ENCODE measurements around the gene MAP4K4.

The MAP4K4 gene

DNA sequence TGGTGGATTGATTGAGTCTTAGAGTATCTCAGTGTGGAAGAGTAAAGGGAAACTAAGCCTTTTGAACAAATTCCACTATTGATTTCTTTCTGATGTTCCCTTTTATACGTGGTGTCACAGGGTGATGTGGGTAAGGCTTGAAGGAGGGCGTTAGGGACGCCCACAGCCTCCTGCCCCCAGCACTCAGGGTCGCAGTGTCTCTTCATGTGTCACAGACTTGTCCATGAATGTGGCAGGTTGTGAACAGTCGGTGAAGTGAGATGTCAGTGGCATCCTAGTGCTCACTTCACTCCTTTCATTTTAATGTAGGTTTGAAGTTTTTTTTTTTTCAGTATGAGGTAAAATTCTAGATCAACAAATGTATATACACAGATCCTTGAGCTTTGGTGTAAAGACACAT, 171.0 kb downstream of the MAP4K4 start:
- TF ChIP-seq, protein P1, sequence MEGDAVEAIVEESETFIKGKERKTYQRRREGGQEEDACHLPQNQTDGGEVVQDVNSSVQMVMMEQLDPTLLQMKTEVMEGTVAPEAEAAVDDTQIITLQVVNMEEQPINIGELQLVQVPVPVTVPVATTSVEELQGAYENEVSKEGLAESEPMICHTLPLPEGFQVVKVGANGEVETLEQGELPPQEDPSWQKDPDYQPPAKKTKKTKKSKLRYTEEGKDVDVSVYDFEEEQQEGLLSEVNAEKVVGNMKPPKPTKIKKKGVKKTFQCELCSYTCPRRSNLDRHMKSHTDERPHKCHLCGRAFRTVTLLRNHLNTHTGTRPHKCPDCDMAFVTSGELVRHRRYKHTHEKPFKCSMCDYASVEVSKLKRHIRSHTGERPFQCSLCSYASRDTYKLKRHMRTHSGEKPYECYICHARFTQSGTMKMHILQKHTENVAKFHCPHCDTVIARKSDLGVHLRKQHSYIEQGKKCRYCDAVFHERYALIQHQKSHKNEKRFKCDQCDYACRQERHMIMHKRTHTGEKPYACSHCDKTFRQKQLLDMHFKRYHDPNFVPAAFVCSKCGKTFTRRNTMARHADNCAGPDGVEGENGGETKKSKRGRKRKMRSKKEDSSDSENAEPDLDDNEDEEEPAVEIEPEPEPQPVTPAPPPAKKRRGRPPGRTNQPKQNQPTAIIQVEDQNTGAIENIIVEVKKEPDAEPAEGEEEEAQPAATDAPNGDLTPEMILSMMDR (IDR thresholded peaks at IDR 0.05; ENCODE audit: low read depth, low read length, missing control alignments): no peak

DNA sequence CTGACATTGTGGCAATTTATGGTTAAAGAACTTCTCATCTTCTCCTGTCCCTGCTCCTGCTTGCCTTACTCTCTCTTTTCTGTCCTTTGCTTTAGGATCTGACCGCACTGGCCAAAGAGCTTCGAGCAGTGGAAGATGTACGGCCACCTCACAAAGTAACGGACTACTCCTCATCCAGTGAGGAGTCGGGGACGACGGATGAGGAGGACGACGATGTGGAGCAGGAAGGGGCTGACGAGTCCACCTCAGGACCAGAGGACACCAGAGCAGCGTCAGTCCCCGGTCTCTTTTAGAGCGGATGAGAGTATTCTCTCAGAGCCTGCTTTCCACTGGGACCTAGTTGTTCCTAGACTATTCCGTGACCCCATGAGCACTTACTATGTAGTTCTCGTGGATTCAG, 172.0 kb downstream of the MAP4K4 start:
- no peaks in the 10 kb centered on the region for H3K27me3 ChIP-seq (replicated peaks)
- no peak for DNase-seq
- H3K27ac ChIP-seq: no peak overlapping the region
- TF ChIP-seq, protein P1 (IDR thresholded peaks at IDR 0.05; ENCODE audit: low read depth, low read length, missing control alignments): no peak
- in situ Hi-C loops (cut with HindIII; ENCODE audit: low pct_ligation_motif_present, low sequenced_read_pairs): no loop called here
- no peak overlapping the region for H3K4me3 ChIP-seq (ENCODE audit: low read depth, low read length)
- peaks cover 90% of the 10 kb centered on the region for H3K36me3 ChIP-seq (replicated peaks)

More for the DNA sequence above, 171.0 kb downstream of the MAP4K4 start:
- Histone ChIP-seq H3K36me3 (replicated peaks) (peaks cover 86% of the 10 kb centered on the region), H3K27ac (no peak overlapping the region), H3K27me3 (replicated peaks) (no peaks in the 10 kb centered on the region), H3K4me3 (ENCODE audit: low read depth, low read length) (no peak overlapping the region)
- DNase-seq: no peak
- in situ Hi-C loops (cut with HindIII; ENCODE audit: low pct_ligation_motif_present, low sequenced_read_pairs): no loop called here

DNA sequence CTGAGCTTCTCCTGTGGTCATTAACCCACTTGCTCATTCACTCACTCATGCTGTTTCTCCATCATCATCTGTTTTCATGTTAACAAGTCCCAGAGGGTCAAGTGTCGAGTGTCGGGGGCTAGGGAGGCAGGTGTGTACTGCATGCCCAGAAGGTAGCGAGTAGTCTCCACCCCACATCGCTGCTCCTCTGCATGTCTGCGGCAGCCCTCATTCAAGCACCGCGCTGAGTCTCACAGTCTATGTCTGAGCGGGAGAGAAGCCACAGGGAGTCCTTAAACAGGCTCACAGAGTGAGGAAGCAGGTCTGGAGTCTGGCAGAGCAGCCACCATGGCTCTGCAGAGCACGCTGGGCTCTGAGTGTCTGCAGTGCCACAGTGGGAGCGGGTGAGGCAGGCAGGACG, 172.9 kb downstream of the MAP4K4 start:
- TF ChIP-seq, protein P1 (IDR thresholded peaks at IDR 0.05; ENCODE audit: low read depth, low read length, missing control alignments): no peak
- no peaks in the 10 kb centered on the region for H3K27me3 ChIP-seq (replicated peaks)
- H3K27ac ChIP-seq: no peak overlapping the region
- in situ Hi-C loops (cut with HindIII; ENCODE audit: low pct_ligation_motif_present, low sequenced_read_pairs): no loop called here
- no peak overlapping the region for H3K4me3 ChIP-seq (ENCODE audit: low read depth, low read length)
- peaks cover 87% of the 10 kb centered on the region for H3K36me3 ChIP-seq (replicated peaks)
- no peak for DNase-seq

DNA sequence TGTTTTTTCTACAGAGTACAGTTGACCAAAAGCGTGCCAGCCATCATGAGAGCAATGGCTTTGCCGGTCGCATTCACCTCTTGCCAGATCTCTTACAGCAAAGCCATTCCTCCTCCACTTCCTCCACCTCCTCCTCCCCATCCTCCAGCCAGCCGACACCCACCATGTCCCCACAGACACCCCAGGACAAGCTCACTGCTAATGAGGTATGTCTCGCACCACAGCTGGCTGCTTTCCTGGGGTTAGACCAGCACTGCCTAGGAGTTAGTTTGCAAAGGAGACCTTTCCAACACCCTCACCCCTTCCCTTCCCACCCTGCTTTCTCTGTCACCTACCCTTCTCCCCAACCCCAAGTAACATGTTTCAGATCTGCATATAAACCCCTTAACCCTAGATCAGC, 174.0 kb downstream of the MAP4K4 start:
- Histone ChIP-seq H3K27me3 (replicated peaks) (no peaks in the 10 kb centered on the region), H3K36me3 (replicated peaks) (peaks cover 85% of the 10 kb centered on the region), H3K27ac (no peak overlapping the region), H3K4me3 (ENCODE audit: low read depth, low read length) (no peak overlapping the region)
- TF ChIP-seq, protein P1 (IDR thresholded peaks at IDR 0.05; ENCODE audit: low read depth, low read length, missing control alignments): no peak
- DNase-seq: no peak
- in situ Hi-C loops (cut with HindIII; ENCODE audit: low pct_ligation_motif_present, low sequenced_read_pairs): no loop called here

DNA sequence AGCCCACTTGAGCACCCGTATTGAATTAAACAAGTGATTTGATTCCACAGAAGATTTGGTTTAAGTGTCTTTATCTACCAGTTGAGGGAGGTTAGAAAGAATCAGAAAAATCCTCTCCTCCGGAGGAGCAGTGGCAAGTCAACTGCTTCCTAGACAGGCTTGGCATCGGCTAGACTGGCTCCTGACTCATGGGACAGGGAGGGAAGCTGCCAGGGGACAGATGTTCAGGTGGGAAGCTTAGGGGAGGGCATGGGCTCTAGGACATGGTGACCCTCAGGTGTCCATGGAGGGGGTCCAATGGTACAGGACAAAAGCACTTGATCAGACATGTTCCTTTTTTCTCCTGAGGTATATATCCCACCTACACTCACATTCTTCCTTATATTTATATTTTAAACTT, 175.0 kb downstream of the MAP4K4 start:
- Histone ChIP-seq H3K4me3 (ENCODE audit: low read depth, low read length) (no peak overlapping the region), H3K36me3 (replicated peaks) (peaks cover 85% of the 10 kb centered on the region), H3K27ac (no peak overlapping the region), H3K27me3 (replicated peaks) (no peaks in the 10 kb centered on the region)
- in situ Hi-C loops (cut with HindIII; ENCODE audit: low pct_ligation_motif_present, low sequenced_read_pairs): no loop called here
- DNase-seq: no peak
- TF ChIP-seq, protein P1 (IDR thresholded peaks at IDR 0.05; ENCODE audit: low read depth, low read length, missing control alignments): no peak

DNA sequence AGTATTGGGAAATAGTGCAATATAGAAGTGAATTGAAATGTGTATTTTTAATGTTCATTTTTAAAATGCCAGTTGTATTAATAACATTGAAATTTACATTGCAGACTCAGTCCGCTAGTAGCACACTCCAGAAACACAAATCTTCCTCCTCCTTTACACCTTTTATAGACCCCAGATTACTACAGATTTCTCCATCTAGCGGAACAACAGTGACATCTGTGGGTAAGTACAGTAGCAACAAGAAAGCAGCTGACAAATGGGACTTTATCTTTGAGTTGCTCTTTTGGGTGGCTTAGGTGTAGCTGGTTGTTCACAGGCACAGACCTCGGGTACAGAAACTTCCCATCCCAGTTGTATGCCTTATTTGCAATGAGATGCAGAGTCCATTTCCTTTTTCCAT, 176.0 kb downstream of the MAP4K4 start:
- peaks cover 84% of the 10 kb centered on the region for H3K36me3 ChIP-seq (replicated peaks)
- H3K27me3 ChIP-seq (replicated peaks): no peaks in the 10 kb centered on the region
- no peak overlapping the region for H3K27ac ChIP-seq
- no peak for DNase-seq
- TF ChIP-seq, protein P1 (IDR thresholded peaks at IDR 0.05; ENCODE audit: low read depth, low read length, missing control alignments): peak; percentile 23
- in situ Hi-C loops (cut with HindIII; ENCODE audit: low pct_ligation_motif_present, low sequenced_read_pairs): no loop called here
- H3K4me3 ChIP-seq (ENCODE audit: low read depth, low read length): no peak overlapping the region

Data from brain microvascular endothelial cell (primary cell).